DMS79 (cell line): ENCODE data around the gene TAGLN.

Experiments
- DNase-seq: peaks from one replicate; lab custom pipeline; 2025; lab: John Stamatoyannopoulos, UW

The TAGLN gene

DNA sequence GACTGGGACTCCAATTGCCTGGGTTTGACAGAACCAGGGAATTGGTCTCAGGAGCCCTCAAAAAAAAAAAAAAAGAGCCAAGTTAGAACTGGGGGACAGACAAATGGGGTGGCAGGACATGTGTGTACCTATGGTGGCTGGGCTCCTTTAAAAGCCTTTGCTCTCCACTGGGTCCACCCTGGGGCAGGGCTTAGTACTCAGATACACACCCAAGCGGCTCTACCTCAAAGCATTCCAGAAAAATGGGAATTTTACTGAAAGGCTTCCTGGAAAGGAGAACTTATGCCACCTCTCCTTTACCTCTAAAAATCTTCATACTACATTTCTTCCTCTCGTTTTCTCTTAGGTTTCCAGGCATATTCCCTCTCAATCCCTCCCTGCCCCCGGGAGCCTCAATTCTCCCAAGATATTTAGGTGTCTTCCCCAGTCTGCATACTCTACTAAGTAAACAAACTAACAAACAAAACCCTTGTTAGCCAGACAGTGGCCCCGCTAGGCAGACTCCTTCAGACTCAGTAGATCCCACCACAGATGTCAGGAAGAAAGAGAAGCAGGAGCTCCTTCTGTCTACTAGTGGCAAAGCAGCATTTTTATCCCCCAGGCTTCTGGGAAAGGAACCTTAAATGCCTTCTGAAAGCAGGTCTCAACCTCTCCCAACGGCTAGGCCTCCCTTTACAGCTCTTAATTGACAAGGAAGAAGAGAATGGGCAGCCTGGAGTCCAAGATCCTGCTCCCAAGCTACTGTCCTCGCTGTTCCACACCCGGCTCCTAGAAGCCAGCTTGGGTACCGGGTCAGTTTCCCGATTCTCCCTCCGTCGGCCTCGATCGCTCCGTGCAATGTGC lies 32.0 kb downstream of the TAGLN start:
- DNase-seq, result no peak

DNA sequence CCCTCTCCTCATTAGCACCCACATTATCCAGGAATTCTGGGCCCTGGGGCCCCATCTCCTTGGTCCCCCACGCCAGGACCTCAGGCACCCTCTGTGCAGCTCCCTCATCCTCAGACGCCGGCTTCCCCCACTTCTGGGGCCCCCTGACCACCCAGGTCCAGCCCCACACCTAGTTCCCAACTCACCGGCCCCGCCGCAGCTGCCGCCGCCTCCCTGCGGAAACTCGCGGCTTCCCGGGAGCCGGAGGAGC lies 32.6 kb downstream of the TAGLN start, which contains the start of gene PCSK7:
Gene PCSK7 (minus strand): TSS at position 232 of the 250 bp plus-strand sequence. CDS start 2,229 bp downstream, outside the sequence.
- no peak for DNase-seq

- peak; percentile 50 for DNase-seq
These were observed 33.1 kb downstream of the TAGLN start, which contains the start of gene RNF214 for GRCh38 chr11:117232092-117232878. Gene RNF214, plus strand, starts transcription at chr11:117232671. Its CDS starts 1,602 bp downstream, at chr11:117234273.

DNA sequence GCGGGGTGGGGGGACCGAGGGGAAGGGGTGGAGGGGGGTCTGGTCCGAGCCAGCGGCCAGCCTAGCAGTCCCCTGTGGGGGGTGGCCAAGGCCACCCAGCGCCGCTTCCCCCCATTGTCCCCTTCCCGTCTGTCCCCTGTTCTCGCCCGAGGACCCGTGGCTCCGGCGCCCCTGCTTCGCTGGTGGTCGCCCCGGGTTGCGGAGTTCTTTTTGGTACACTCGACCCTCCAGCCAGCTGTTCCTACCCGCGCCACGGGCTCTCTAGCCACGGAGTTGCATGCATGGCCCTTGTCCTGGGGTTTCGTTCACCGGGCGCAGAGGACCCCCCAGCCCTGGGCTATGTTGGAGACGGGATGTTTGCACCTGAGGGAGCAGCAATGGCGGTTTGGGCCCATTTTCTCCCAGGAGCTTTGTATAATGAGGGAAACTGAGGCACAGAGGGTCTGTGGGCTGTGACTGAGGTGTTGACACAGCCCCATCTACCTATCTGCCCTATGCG lies 33.8 kb downstream of the TAGLN start:
- DNase-seq, result no peak

DNA sequence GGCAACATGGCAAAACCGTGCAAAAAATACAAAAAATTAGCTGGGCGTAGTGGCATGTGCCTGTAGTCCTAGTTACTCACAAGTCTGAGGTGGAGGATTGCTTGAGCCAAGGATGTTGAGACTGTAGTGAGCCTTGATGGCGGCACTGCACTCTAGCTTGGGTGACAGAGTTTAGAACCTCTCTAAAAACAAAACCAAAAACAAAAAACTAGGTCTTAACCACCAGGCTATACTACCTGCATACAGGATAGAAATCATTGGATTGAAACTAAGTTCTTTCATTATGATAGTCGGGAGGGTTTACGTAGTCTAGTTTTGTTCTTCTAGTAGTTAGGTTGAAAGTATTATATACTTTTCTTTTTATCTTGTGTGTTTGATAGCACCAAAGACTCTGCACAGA lies 39.1 kb downstream of the TAGLN start:
- DNase-seq, result no peak

DNA sequence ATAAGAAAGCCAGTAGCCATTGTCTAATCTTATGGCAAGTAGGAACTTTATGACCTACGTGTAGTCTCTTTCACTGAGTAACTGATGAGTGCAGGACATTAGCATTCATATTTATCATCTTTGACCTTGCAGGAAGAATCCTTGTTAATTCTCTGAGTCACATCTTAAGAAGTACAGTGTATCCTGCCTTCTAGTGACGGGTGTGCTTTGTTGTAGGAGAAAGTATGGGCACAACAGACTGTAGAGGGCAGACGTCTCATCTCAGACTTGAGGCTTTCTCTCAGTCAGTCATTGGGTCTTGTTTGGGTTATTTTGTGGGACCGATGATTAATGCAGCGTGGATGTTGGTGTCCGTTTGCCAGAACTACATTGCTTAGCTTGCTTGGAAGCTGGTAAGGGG lies 40.1 kb downstream of the TAGLN start:
- no peak for DNase-seq

DNA sequence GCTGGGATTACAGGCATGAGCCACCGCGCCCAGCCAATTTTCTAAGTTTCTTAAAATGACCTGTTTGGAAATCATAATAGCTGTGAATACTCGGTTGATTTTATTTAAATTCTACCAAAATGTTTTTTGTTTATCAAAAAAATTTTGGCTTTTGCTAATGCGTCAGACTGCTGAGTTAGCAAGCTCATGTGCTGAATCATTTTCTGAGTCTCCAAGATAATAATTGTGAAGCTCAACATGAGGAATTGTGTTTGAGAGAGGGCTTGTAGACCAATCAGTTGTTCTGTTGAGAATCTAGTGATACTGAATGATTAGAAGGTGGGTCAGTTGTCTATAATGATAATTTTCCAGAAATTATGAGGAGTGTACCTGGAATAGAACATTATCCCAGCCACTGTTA lies 49.2 kb downstream of the TAGLN start:
- DNase-seq, result no peak

DNA sequence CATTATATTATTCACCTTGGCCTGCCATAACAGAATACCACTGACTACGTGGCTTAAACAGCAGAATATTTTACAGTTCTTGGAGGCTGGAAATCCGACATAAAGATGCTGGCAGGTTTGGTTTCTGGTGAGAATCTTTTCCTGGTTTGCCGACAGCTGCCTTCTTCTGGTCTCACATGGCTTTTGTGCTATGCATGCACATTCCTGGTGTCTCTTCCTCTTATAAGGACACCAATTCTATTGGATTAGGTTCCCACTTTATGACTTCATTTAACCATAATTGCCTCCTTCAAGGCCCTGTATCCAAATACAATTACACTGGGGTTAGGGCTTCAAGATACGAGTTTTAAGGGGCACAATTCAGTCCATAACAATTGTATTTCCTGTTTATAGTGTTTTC lies 50.4 kb downstream of the TAGLN start:
- no peak for DNase-seq

DNA sequence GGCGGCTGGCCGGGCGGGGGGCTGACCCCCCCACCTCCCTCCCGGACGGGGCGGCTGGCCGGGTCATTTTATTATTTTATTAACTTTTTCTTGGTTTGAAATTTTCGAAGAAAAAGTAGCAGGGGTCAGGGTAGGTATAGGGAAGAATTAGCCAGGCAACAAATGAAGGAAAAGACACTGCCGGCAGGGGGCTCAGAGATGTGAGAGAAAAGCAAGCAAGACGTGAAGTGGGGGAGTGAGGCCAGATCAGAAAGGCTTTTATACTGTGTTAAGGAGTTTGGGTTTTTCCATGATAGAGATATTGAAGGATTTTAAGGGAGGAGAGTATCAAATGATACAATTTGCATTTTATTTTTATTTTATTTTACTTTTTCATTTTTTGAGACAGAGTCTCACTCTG lies 52.3 kb downstream of the TAGLN start:
- DNase-seq, result no peak

DNA sequence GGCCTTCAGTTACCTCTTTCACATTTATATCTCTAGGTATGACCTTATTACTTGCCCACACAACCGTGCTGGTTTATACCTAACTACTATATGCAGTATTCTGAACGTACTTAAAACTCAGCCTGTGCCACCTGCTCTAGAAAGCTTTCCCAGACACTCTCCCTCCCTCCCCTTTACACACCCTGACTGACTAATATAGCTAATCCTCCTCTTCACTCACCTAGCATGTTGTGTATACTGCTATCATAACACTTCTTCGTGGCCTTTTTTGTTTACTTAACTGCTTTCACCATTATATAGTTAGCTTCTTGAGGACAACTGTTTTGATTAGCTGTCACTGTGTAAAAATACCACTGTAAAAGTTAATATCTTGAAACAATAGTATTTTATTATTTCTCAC lies 56.8 kb downstream of the TAGLN start:
- no peak for DNase-seq

DNA sequence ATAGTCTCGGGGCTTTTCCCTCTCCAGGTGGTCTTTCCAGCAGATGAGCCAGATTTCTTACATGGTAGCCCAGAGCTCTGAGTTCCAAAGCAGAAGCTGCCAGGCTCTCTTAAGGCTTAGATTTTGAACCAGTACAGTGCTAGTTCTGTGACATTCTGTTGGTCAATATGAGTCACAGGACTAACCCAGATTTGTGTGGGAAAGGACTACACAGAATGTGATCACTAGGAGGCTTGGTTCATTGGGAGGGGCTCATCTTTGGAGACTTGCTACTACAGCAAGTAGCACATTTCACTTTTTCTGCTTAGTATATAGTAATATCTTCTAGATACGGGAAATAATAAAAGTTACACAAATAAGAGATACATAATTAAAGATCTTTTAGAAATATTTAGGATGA lies 57.4 kb downstream of the TAGLN start:
- DNase-seq, result no peak
